HG03175 (cell line): Measurements from ENCODE around the gene CXCL11.
"Not testable (repeated sequence)": the region's sequence is repeated elsewhere in the genome, so short reads cannot be mapped to it uniquely, and the experiment has no call there.

Source experiments
- ATAC-seq: cut with Tn5 transposase; IDR thresholded peaks from one replicate; pipeline ENCODE4 v1.9.1; 2021; ENCODE audit warnings: mild to moderate bottlenecking, moderate library complexity; ENCODE audit not compliant: unreplicated experiment

Gene CXCL11

DNA sequence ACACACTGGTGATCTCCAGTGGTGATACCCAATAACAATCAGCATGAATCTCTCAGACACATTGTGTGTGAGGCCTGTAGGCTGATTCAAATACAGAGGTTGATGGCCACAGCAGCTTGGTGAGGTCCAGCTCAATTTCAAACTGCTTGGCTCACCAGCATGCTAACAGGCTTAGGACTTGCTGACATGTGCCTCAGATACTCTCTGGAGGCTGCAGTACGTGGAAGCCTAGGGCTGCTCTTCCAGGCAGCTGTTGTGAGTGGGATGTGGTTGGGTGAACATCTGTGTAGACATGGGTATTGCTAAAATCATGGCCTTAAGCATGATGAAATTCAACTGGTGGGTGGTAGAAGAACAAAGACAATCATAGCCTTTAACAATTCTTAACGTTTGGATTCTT lies 32.8 kb downstream of the CXCL11 start:
- no peak for ATAC-seq

DNA sequence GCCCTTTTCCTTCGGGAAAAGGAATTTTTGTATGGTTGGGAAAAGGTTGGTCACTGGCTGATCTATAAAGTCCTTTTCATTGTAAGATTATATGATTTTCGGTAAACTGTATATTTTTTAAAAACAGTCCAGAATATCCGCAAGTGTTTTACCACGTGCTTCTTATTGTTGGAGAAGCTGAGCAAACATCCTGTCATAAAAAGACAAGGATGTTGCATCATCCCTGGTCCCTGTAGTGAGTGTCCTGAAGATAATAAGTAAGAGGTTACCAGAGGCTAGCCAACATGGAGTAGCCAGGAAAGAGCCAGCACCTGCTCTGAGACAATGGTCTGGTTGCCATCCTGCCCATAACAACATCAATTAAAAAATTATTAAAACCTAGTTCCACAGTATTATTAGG lies 33.7 kb downstream of the CXCL11 start:
- ATAC-seq: no peak

DNA sequence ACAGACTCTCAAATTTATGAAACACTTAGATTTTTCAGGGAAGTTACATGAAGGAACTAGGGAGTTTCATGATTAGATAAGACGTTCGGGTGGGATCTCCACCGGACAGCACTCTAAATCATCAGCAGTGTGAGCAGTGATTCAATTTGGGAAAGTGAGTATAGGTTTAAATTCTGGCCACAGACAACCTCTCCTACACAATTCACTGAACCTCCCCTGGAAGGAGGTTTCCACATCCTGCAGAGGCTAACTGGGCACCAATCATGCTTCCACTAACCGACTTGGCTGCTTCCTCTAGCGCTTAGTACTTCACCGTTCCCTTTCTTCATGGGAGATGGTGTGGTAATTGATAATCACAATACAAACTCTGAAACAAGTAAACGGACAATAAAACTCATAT lies 34.2 kb downstream of the CXCL11 start:
- no peak for ATAC-seq

DNA sequence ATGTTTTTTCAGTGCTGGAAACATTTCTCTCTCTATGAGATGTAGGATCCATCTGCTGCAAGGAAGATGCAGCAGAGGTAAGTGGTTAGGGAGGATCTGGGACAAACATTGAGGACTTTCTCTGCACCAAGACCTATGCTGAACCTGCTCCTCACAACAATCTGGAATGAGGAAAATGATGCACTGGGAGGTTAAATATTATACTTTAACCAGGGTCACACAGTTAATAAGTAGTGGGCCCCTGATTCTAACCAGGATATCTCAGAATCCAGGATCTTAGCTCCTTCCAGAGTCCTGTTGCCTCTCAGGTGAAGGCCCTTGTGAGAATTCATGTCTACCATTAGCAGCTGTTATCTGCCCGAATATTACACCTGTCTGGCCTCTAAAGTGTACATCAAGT lies 35.6 kb downstream of the CXCL11 start:
- ATAC-seq: no peak

DNA sequence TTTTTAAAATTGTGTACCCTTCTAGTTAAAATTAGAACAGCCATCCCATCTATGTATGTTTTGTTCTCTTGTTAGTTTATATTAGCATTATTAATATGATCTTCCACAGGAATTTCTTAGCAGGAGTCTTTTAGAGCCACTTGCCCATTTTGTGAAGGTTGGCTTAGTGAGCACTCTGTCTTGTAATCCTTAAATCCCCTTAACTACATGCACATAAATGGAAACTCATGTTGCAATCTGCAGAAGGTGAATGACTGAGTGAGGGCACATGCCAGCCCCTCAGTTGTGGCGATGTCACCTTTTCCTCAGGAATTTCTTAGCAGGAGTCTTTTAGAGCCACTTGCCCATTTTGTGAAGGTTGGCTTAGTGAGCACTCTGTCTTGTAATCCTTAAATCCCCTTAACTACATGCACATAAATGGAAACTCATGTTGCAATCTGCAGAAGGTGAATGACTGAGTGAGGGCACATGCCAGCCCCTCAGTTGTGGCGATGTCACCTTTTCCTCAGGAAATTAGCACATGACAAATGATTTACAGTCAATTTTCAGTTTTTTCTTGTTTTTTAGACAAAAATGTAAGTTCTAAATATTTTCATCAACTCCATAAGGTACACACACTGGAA lies 37.2 kb downstream of the CXCL11 start:
- ATAC-seq: not testable (repeated sequence)

DNA sequence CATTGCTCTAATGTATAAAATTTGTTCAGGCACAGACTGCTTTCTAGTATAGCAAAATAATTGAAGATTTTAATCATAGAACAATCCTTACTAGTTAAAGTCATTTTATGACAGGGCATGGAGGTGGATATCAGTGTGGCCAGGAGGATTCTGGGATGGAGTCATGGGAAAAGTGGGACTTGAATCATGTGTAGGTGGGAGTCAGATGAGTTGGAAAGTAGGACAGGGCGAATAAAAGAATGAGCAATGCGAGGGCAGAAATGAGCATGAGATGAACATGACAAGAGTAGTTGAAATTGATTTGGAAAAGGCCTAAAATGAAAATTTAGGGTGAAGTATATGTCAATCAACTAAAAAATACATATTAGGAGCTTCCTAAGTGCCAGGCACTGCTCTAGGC lies 37.9 kb downstream of the CXCL11 start:
- no peak for ATAC-seq

DNA sequence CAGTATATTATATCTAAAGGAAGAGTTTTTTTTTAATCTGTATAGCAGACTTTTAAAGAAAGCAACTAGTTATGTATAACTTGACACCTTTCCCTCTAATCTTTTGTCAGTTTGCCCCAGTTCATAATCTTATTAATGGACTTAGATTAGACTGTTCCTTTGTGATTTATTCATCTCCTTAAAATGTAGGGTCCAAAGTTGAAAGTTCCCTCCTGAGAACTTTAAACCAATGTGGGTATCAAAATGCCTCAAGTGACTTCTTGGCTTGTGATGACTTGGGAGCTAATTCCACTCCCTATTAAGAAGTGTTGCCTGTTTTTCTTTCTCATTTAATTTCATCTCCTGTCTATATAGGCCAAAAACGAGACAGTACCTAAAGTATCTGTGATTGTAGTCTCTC lies 38.8 kb downstream of the CXCL11 start:
- ATAC-seq: no peak

DNA sequence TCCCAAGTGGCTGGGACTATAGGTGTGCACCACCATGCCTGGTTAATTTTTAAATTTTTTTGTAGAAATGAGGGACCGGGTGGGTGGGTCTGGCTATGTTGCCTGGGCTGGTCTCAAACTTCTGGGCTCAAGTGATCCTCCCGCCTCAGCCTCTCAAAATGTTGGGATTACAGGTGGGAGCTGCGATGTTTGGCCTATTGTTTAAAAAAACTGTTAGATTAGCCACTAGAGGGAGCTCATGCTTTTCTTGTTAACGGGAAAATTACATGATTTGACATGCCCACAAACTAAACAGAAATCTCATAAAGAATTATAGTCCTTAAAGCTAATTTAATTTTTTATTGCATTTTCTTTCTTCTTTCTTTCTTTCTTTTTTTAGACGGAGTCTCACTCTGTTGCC lies 40.1 kb downstream of the CXCL11 start:
- ATAC-seq: no peak

DNA sequence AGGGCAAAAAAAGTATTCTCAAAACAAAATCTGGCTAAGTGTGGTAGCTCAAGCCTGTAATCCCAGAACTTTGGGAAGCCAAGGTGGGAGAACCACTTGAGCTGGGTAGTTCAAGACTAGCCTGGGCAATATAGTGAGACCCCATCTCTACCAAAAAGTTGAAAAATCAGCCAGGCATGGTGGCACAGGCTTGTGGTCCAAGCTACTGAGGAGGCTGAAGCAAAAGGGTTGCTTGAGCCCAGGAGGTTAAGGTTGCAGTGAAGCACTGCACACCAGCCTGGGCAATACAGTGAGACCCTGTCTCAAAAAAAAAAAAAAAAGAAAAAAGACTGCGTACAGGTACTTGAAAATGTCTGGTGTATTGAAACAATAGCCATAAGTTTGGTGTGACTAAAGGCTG lies 43.4 kb downstream of the CXCL11 start:
- ATAC-seq: no peak

DNA sequence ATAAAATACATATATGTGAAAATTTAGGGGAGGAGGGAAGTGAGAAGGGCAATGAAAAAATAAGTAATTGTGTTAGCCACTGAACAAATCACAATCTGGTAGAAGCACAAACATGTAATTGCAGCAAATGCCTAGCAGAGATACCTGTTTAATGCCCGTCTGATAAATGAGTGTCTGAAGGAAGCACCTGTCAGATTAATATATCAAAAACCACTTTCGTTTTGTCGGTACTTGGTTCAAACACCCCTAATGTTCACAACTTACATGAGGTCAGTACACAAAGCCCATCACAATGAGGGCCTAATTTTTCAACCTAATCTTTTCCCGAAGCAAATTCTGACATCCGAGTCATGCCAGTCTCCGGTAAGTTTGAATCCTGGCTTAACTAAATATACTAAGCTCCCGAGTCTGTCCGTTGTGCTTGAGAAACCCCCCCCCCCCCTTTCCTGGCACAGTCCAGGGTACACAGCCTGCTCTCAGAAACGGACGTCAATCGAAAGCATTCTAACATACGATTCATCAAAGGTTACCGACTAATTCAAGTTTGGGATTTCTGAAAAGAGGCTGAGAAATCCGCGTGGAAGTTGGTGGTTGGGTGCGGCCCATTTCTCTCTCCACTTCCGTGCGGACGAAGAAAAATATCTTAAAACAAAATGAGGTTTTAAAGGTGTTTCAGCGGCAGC lies 45.9 kb downstream of the CXCL11 start:
- no peak for ATAC-seq

DNA sequence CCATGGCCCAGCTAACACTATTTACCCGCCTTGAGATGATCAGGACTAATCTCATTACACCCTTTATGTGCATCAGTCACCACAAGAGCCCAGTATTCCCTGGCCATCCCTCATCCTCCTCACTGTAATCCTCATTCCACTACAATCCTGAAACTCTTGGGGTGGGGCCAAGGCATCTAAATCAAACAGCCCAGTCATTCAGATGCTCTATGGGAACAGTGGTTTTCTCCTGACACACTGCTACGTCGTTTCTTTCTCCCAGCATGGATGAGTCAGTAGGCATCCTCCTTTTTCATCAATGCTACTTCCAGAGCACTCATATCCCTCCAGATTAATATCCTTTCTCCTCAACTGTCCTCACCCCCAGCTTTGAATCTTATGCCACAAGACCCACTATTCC lies 50.8 kb downstream of the CXCL11 start:
- ATAC-seq: no peak
